NT2/D1 (cell line): ENCODE results near the gene MTRF1.

Experiments
- DNase-seq: peaks from one replicate; pipeline ENCODE4 v3.0.0-alpha.2; 2011; ENCODE audit warnings: low read depth, low spot score
- H3K27me3 ChIP-seq: 2 replicates; pipeline ENCODE4 v1.6.0; 2011; ENCODE audit warnings: mild to moderate bottlenecking; ENCODE audit not compliant: insufficient read length, insufficient read depth
- H3K36me3 ChIP-seq: 2 replicates; pipeline ENCODE4 v1.6.1; 2011; ENCODE audit warnings: mild to moderate bottlenecking, low read length, mixed read lengths; ENCODE audit not compliant: insufficient read depth, insufficient read length
- H3K4me1 ChIP-seq: 2 replicates; pipeline ENCODE4 v1.5.1; 2011; ENCODE audit not compliant: insufficient read depth, insufficient read length
- H3K4me3 ChIP-seq: 2 replicates; pipeline ENCODE4 v1.5.1; 2011; ENCODE audit warnings: low read depth; ENCODE audit not compliant: insufficient read length
- H3K9ac ChIP-seq: 2 replicates; pipeline ENCODE4 v1.6.0; 2011; ENCODE audit warnings: low read depth; ENCODE audit not compliant: insufficient read length
- H3K9me3 ChIP-seq: 2 replicates; pipeline ENCODE4 v1.5.1; 2011; ENCODE audit warnings: mild to moderate bottlenecking, low read length; ENCODE audit not compliant: insufficient read depth
- SUZ12 ChIP-seq: IDR thresholded peaks from 2 replicates; pipeline ENCODE4 v1.6.1; 2011; ENCODE audit not compliant: insufficient read length, insufficient read depth; ENCODE audit errors: extremely low read depth
- YY1 ChIP-seq: IDR thresholded peaks from 2 replicates; pipeline ENCODE4 v1.6.1; 2011; ENCODE audit not compliant: insufficient read length, insufficient read depth
- ZNF274 ChIP-seq: IDR thresholded peaks from 2 replicates; pipeline ENCODE4 v1.6.1; 2011; ENCODE audit warnings: mild to moderate bottlenecking, low read depth, low read length

The MTRF1 gene

DNA sequence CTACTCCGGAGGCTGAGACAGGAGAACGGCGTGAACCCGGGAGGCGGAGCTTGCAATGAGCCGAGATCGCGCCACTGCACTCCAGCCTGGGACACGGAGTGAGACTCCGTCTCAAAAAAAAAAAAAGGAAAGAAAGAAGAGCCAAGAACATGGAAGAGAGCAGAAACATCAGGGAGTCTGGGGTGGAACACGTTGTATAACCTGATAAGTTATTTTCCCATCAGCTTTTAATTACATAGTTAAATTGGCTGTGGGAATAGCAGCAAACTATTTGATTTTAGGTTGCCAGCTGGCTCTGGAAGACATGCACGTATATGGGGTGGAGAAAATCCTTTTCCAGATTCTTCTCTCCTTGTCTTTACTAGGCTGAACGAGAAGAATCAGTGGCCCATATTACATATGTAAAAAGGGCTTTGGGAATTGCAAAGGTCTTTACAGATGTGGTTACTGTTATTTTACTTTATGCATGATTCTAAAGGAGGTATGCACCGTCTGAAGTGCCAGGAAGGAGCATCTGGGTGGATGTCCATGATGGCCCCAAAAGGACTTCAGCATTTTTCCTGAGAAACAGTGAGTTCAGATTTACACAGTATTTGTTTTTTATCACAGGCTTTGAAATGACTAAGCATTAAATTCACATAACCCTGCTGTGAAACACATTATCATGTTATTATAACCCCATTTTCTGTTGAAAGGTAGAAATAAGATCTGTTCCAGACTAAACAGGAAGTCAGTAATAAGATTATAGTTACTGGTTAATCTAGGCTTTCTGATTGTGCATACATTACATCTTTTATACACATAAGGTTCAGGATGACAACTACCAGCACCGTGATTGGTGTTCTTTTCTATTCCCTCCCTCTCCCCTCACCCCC, 43.1 kb upstream of the MTRF1 start:
- no peaks in the 10 kb centered on the region for H3K9me3 ChIP-seq
- no peak overlapping the region for H3K9ac ChIP-seq
- H3K36me3 ChIP-seq = no peaks in the 10 kb centered on the region
- no peak overlapping the region for H3K4me3 ChIP-seq
- no peaks in the 10 kb centered on the region for H3K4me1 ChIP-seq
- DNase-seq = no peak
- H3K27me3 ChIP-seq = no peaks in the 10 kb centered on the region
- TF ChIP-seq SUZ12 (no peak), ZNF274 (no peak), YY1 (no peak)

DNA sequence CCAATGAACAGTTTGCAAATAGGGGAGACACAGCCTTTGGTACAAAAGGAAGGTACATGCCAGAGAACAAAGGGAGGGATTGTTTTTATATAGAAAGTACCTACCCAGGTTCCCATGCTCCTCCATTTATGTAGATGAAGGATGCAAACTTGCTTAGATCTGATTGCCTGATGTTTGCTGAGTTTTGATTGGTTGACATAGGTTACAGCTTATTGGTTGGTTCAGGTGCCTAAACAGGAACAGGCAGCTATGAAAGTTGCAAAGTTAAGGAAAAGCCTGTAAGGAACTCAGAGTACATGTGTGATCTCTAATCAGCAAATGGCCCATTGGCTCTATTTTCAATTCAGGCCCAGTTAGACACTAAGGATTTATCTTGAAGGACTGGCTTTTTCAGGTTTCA, 41.2 kb upstream of the MTRF1 start:
- Histone ChIP-seq H3K9me3 (no peaks in the 10 kb centered on the region), H3K36me3 (no peaks in the 10 kb centered on the region), H3K9ac (no peak overlapping the region), H3K27me3 (no peaks in the 10 kb centered on the region), H3K4me1 (no peaks in the 10 kb centered on the region), H3K4me3 (no peak overlapping the region)
- no peak for DNase-seq
- no peak for TF ChIP-seq YY1
- no peak for TF ChIP-seq ZNF274
- no peak for TF ChIP-seq SUZ12

DNA sequence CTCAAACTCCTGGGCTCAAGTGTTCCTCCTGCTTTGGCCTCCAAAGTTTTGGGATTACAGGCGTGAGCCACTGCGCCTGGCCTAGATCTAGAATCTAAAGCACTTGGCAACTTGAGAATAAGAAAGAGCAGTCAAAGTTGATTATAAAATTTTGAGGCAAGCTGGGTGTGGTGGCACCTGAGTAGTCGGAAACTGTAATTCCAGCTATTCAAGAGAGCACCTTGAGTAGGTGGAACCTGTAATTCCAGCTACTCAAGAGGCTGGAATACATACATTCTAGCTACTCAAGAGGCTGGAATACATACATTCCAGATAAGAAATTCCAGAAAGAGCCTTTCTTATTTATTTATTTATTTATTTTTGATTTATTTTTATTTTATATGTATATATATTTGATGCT, 39.4 kb upstream of the MTRF1 start:
- H3K36me3 ChIP-seq = no peaks in the 10 kb centered on the region
- H3K4me1 ChIP-seq = no peaks in the 10 kb centered on the region
- DNase-seq = no peak
- no peak overlapping the region for H3K9ac ChIP-seq
- no peaks in the 10 kb centered on the region for H3K27me3 ChIP-seq
- no peaks in the 10 kb centered on the region for H3K9me3 ChIP-seq
- TF ChIP-seq YY1 = no peak
- TF ChIP-seq SUZ12 = no peak
- no peak for TF ChIP-seq ZNF274
- H3K4me3 ChIP-seq = no peak overlapping the region

DNA sequence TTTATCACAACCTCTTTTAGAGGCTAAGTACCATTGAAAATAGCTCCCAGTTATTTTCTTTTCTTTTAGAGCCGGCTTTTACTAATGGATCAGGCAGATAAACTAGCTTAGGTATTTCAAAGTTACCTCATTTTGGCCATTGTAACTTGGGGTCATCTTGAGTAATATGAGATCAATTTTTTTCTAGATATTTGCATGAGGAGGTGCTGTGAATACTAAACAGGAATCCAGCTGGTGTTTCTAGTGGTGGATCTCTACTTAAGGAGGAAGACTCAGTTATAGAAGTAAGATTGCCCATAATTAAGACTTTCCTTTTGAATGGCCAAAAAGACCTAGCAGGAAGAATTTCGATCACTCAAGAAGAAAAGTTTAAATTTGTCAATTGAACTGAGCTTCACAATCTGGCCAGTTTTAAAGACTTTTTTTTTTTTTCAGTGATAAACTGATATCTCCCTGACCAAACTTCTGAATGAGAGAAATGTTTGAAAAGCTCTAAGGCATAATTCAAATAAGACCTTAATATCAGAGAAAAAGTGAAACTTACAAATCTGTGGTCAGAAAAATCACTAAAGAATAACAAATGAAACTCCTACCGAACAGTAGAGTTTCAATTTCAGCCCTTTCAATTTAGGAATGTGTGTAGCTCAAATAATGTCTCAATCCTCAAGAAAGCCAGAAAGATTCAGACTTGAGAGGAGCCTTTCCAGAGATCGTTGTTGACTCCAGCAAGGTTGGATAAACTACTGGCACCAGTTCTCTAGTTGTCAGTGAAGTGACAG, 36.1 kb upstream of the MTRF1 start:
- H3K9me3 ChIP-seq = no peaks in the 10 kb centered on the region
- H3K27me3 ChIP-seq = no peaks in the 10 kb centered on the region
- TF ChIP-seq SUZ12 = no peak
- TF ChIP-seq YY1 = no peak
- no peak for TF ChIP-seq ZNF274
- no peak overlapping the region for H3K9ac ChIP-seq
- no peak overlapping the region for H3K4me3 ChIP-seq
- DNase-seq = no peak
- no peaks in the 10 kb centered on the region for H3K4me1 ChIP-seq
- no peaks in the 10 kb centered on the region for H3K36me3 ChIP-seq

DNA sequence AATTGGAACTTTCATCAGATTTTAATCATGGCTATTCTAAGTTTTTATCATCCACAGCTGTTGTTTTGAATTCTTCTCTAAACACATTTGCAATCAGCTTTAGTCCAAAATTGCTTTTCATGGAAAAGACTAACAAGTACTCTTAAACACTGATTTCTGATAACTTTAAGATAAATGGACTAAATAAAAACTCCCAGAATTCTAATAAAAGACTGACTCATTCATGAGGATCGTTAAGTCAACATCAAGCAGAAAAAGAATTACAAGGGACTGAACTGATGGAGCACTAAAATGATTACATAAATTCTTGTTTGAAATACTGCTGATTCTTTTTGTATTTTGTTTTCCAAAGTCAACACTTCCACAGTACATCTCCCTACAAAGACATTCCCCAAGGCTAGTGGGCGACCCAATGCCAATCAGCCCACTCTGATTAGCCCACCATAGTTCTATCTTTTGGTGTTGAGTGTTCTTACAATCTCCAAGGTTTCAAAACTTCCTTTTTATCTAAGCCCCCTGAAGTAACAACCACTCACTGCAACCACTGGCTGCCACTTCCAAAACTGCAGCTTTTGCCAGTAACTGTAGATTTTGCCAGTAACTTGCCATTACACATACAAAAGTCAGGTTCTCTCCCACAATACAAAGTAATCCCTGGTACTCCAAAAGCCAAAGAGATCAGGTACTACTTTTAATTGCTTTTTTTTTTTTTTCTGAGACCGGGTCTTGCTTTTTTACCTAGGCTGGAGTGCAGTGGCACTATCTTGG, 33.7 kb upstream of the MTRF1 start:
- Histone ChIP-seq H3K4me3 (no peak overlapping the region), H3K27me3 (no peaks in the 10 kb centered on the region), H3K9me3 (peaks cover 6% of the 10 kb centered on the region; the same call in 1 of the 2 replicates), H3K4me1 (no peaks in the 10 kb centered on the region), H3K36me3 (no peaks in the 10 kb centered on the region), H3K9ac (no peak overlapping the region)
- no peak for TF ChIP-seq ZNF274
- TF ChIP-seq YY1 = no peak
- TF ChIP-seq SUZ12 = no peak
- no peak for DNase-seq

DNA sequence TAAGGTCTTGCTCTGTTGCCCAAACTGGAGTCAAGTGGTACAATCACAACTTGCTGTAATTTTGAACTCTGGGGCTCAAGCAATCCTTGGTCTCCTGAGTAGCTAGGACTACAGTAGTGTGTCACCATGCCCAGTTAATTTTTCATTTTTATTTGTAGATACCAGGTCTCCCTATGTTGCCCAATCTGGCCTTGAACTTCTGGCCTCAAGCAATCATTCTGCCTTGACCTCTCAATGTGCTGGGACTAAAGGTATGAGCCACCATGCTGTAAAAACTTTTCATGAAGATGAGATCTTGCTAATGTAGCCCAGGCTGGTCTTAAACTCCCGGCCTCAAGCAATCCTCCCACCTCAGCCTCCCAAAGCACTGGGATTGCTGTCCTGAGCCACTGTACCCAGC, 32.6 kb upstream of the MTRF1 start:
- no peak for TF ChIP-seq ZNF274
- TF ChIP-seq YY1 = no peak
- TF ChIP-seq SUZ12 = no peak
- DNase-seq = no peak
- Histone ChIP-seq H3K36me3 (no peaks in the 10 kb centered on the region), H3K9me3 (peaks cover 6% of the 10 kb centered on the region; the same call in 1 of the 2 replicates), H3K27me3 (no peaks in the 10 kb centered on the region), H3K9ac (no peak overlapping the region), H3K4me1 (no peaks in the 10 kb centered on the region), H3K4me3 (no peak overlapping the region)
